ENCODE results near the gene WDR49. TPM values are rescaled to one million over a fixed set of nuclear protein-coding genes. Genes with fewer than 3 reads are reported as not detected.
"Not testable (repeated sequence)": the region's sequence is repeated elsewhere in the genome, so short reads cannot be mapped to it uniquely, and the experiment has no call there.

The WDR49 gene
- total and polyA plus RNA-seq, 10 of the 15 experiments (the other 5 are each of a cell fraction or from before 2014, with no cell fraction given), result 0.05 to 0.15 TPM; not detected in 8

DNA sequence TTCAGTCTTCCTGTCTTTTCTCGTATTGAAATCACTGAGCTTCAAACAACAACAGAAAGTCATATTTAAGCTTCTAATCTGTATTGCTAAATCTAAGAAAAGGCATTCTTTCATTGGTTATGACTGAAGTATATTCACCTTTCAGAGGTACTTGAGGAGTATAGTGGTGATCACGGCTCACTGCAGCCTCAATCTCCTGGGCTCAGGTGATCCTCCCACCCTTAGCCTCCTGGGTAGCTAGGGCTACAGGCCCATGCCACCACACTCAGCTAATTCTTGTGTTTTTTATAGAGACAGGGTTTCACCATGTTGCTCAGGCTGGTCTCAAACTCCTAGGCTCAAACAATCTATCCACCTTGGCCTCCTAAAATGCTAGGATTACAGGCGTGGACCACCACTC is 38.7 kb downstream of the WDR49 start:
- Histone ChIP-seq H3K79me2 (ENCODE audit: control insufficient read depth, insufficient read depth, low read length) (no peaks in the 10 kb centered on the region), H3K4me1 (ENCODE audit: control insufficient read depth, insufficient read depth, low read length) (no peaks in the 10 kb centered on the region), H4K20me1 (ENCODE audit: control insufficient read depth, insufficient read depth) (no peaks in the 10 kb centered on the region), H3K4me3 (no peak overlapping the region), H3K9ac (ENCODE audit: control insufficient read depth, insufficient read depth, low read length) (no peak overlapping the region), H3K9me3 (replicated peaks; ENCODE audit: control insufficient read depth, insufficient read depth, low read length) (no peaks in the 10 kb centered on the region), H3K27ac (ENCODE audit: control insufficient read depth, insufficient read depth) (no peak overlapping the region), H3K4me2 (ENCODE audit: control insufficient read depth, insufficient read depth) (no peak overlapping the region), H2AFZ (ENCODE audit: control insufficient read depth, low read depth, low read length) (no peak overlapping the region), H3K27me3 (replicated peaks in 1 of 2; ENCODE audit: control insufficient read depth in 2 of 2, insufficient read depth in 2 of 2, low read length in 1 of 2) (no peaks in the 10 kb centered on the region; a peak in 1 of 4 replicates), H3K36me3 (ENCODE audit: control insufficient read depth in 2 of 2, insufficient read depth in 2 of 2, low read length in 1 of 2) (no peaks in the 10 kb centered on the region)
- SMC1A ChIA-PET (ENCODE audit: uncharacterized antibody, unreplicated experiment), result no interaction called here
- FAIRE-seq (no peak), ATAC-seq (no peak), DNase-seq (ENCODE audit: low read depth, low spot score) (no peak)
- no TSS peak for BruUV-seq (replicated peaks)
- POLR2A ChIA-PET, result interaction anchor here (0.5 kb wide), 1 partner anchor 505 kb away, joined by 8 read pairs; no protein-coding TSS in a partner anchor
- WGBS (ENCODE audit: insufficient coverage, insufficient replicate concordance, low lambda C conversion rate, missing lambda C conversion rate), result 0% methylated on average over 3 of the region's 3 CpGs
- CTCF ChIA-PET, result no interaction called here
- in situ Hi-C loops (cut with MboI) (no loop called here), intact Hi-C loops (cut with micrococcal nuclease; ENCODE audit: unreplicated experiment) (no loop called here)
- TF ChIP-seq CHD1 (IDR thresholded peaks at IDR 0.05; ENCODE audit: low read depth, low read length), result no peak
- no peak for TF ChIP-seq CHD4 (IDR thresholded peaks at IDR 0.05)
- TF ChIP-seq NR2C2 (IDR thresholded peaks at IDR 0.05; ENCODE audit: borderline replicate concordance, control insufficient read depth, insufficient read length, low read depth), result no peak
- TF ChIP-seq POU2F2 (IDR thresholded peaks at IDR 0.05; ENCODE audit: borderline replicate concordance, low read depth, low read length), result no peak
- TF ChIP-seq, protein P1, sequence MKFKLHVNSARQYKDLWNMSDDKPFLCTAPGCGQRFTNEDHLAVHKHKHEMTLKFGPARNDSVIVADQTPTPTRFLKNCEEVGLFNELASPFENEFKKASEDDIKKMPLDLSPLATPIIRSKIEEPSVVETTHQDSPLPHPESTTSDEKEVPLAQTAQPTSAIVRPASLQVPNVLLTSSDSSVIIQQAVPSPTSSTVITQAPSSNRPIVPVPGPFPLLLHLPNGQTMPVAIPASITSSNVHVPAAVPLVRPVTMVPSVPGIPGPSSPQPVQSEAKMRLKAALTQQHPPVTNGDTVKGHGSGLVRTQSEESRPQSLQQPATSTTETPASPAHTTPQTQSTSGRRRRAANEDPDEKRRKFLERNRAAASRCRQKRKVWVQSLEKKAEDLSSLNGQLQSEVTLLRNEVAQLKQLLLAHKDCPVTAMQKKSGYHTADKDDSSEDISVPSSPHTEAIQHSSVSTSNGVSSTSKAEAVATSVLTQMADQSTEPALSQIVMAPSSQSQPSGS (IDR thresholded peaks at IDR 0.05; ENCODE audit: low read length), result no peak
- TF ChIP-seq, protein P2, sequence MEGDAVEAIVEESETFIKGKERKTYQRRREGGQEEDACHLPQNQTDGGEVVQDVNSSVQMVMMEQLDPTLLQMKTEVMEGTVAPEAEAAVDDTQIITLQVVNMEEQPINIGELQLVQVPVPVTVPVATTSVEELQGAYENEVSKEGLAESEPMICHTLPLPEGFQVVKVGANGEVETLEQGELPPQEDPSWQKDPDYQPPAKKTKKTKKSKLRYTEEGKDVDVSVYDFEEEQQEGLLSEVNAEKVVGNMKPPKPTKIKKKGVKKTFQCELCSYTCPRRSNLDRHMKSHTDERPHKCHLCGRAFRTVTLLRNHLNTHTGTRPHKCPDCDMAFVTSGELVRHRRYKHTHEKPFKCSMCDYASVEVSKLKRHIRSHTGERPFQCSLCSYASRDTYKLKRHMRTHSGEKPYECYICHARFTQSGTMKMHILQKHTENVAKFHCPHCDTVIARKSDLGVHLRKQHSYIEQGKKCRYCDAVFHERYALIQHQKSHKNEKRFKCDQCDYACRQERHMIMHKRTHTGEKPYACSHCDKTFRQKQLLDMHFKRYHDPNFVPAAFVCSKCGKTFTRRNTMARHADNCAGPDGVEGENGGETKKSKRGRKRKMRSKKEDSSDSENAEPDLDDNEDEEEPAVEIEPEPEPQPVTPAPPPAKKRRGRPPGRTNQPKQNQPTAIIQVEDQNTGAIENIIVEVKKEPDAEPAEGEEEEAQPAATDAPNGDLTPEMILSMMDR (IDR thresholded peaks at IDR 0.05 in 2 of 3, conservative IDR thresholded peaks at IDR 0.05 in 1 of 3; ENCODE audit: control insufficient read depth in 2 of 3, extremely low read depth in 1 of 3, insufficient read depth in 1 of 3, low read depth in 3 of 3, low read length in 3 of 3), result no peak
- RAD21 ChIA-PET (ENCODE audit: unreplicated experiment), result no interaction called here

DNA sequence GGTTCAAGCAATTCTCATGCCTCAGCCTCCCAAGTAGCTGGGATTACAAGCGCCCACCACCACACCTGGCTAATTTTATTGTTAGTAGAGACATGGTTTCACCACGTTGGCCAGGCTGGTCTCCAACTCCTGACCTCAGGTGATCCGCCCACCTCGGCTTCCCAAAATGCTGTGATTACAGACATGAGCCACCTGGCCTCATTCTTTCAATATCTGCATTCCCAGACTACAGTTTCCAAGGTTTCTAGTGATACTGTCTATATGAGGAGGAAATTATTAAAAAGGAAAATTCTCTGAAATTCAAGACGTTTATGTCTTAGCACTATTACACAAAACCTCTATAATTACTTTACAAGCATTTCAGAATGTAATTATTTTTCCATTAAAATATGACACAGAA is 39.5 kb downstream of the WDR49 start:
- H2AFZ ChIP-seq (ENCODE audit: control insufficient read depth, low read depth, low read length); H3K9ac ChIP-seq (ENCODE audit: control insufficient read depth, insufficient read depth, low read length); FAIRE-seq; H3K9me3 ChIP-seq (replicated peaks; ENCODE audit: control insufficient read depth, insufficient read depth, low read length); H3K4me1 ChIP-seq (ENCODE audit: control insufficient read depth, insufficient read depth, low read length); ATAC-seq; H3K36me3 ChIP-seq (ENCODE audit: control insufficient read depth in 2 of 2, insufficient read depth in 2 of 2, low read length in 1 of 2); DNase-seq (ENCODE audit: low read depth, low spot score); in situ Hi-C loops (cut with MboI); CTCF ChIA-PET; intact Hi-C loops (cut with micrococcal nuclease; ENCODE audit: unreplicated experiment); H3K4me2 ChIP-seq (ENCODE audit: control insufficient read depth, insufficient read depth); POLR2A ChIA-PET; H3K79me2 ChIP-seq (ENCODE audit: control insufficient read depth, insufficient read depth, low read length); H3K4me3 ChIP-seq; RAD21 ChIA-PET (ENCODE audit: unreplicated experiment); H4K20me1 ChIP-seq (ENCODE audit: control insufficient read depth, insufficient read depth); BruUV-seq (replicated peaks); SMC1A ChIA-PET (ENCODE audit: uncharacterized antibody, unreplicated experiment); H3K27ac ChIP-seq (ENCODE audit: control insufficient read depth, insufficient read depth); H3K27me3 ChIP-seq (replicated peaks in 1 of 2; ENCODE audit: control insufficient read depth in 2 of 2, insufficient read depth in 2 of 2, low read length in 1 of 2): not testable (repeated sequence)
- 12% methylated on average over 5 of the region's 5 CpGs for WGBS (ENCODE audit: insufficient coverage, insufficient replicate concordance, low lambda C conversion rate, missing lambda C conversion rate)
